HepG2 (cell line): ENCODE results near the gene USF2. TPM values are rescaled to one million over a fixed set of nuclear protein-coding genes. Genes with fewer than 3 reads are reported as not detected.

Experiments used
- ATAC-seq: fragments of 200-7000 bp; cut with Tn5 transposase; 3 replicates; pipeline ENCODE4 v1.9.1; 2020; ENCODE audit warnings: mild to moderate bottlenecking, moderate library complexity
- BruUV-seq: library from RNA; stranded (reverse); fragments of 400-500 nt; replicated peaks from 2 replicates; lab custom pipeline; 2021; lab: Mats Ljungman, UMichigan
- CTCF ChIA-PET: fragments of 300-600 bp; formaldehyde crosslinking; extraction: SDS; loops from one replicate; lab custom pipeline; 2021; ENCODE audit warnings: low total read pairs, inconsistent platforms, low intra/inter-chr PET ratio; lab: Yijun Ruan, JAX
- POLR2A ChIA-PET: fragments of 350-600 bp; sonication (Branson Sonifier 250); formaldehyde crosslinking; loops from one replicate; lab custom pipeline; 2020; ENCODE audit warnings: antibody characterized with exemption, inconsistent platforms; lab: Yijun Ruan, JAX
- DNase-seq: peaks from one replicate; pipeline ENCODE4 v3.0.0-alpha.2; 2015; ENCODE audit warnings: low spot score
- FAIRE-seq: peaks from 3 replicates; lab custom pipeline; 2011; peaks lifted over from hg19 to GRCh38; lab: Jason Lieb, UNC
- H2AFZ ChIP-seq: one replicate; pipeline ENCODE4 v1.6.1; 2011; ENCODE audit warnings: low read length, inconsistent platforms
- H3K27ac ChIP-seq: fragments of 300-600 bp; 3 replicates; pipeline ENCODE4 v1.8.0; 2011; ENCODE audit warnings: mixed run types, mild to moderate bottlenecking, mixed read lengths, low read length, inconsistent platforms; ENCODE audit not compliant: insufficient read depth; ENCODE audit errors: extremely low read length
- H3K27me3 ChIP-seq, 2 experiments: fragments of 200-600 bp in 1 of 2; 2 replicates in 1 of 2; 3 replicates in 1 of 2; pipeline versions ENCODE4 v1.6.0 to v1.8.0; 2011; ENCODE audit warnings: low read length in 2 of 2, mild to moderate bottlenecking in 2 of 2, moderate library complexity in 2 of 2, inconsistent platforms in 1 of 2; ENCODE audit not compliant: insufficient read depth in 2 of 2, control insufficient read depth in 1 of 2
- H3K36me3 ChIP-seq, 2 experiments: fragments of 200-600 bp in 1 of 2; replicated peaks in 1 of 2; 2 replicates in 1 of 2; 3 replicates in 1 of 2; pipeline versions ENCODE4 v1.5.1 to v1.8.0; 2011; ENCODE audit warnings: low read length in 2 of 2, inconsistent platforms in 1 of 2; ENCODE audit not compliant: insufficient read depth in 2 of 2, control insufficient read depth in 1 of 2
- H3K4me1 ChIP-seq: 2 replicates; pipeline ENCODE4 v1.5.1; 2012; ENCODE audit warnings: low read length, inconsistent platforms; ENCODE audit not compliant: insufficient read depth
- H3K4me2 ChIP-seq: 2 replicates; pipeline ENCODE4 v1.6.0; 2011; ENCODE audit warnings: low read depth, low read length, inconsistent platforms
- H3K4me3 ChIP-seq, 3 experiments: fragments of 200-600 bp in 1 of 3; sonication (generic), shearing (Covaris generic) in 1 of 3; replicated peaks in 1 of 3; 2 replicates each; pipeline ENCODE4 v1.5.1; 2011 to 2016; ENCODE audit warnings: low read length in 3 of 3, inconsistent platforms in 2 of 3, low read depth in 2 of 3, mild to moderate bottlenecking in 2 of 3, control low read depth in 1 of 3, mixed read lengths in 1 of 3; ENCODE audit not compliant: insufficient read depth in 1 of 3
- H3K79me2 ChIP-seq: one replicate; pipeline ENCODE4 v1.6.1; 2011; ENCODE audit warnings: low read length, inconsistent platforms; ENCODE audit not compliant: insufficient read depth
- H3K9ac ChIP-seq: 2 replicates; pipeline ENCODE4 v1.6.0; 2011; ENCODE audit warnings: mild to moderate bottlenecking, low read depth, low read length, inconsistent platforms; ENCODE audit not compliant: insufficient read depth
- H3K9me3 ChIP-seq: 2 replicates; pipeline ENCODE4 v1.5.1; 2012; ENCODE audit warnings: mild to moderate bottlenecking, low read length
- H4K20me1 ChIP-seq: 2 replicates; pipeline ENCODE4 v1.6.0; 2011; ENCODE audit warnings: inconsistent platforms, mild to moderate bottlenecking, low read length, moderate library complexity; ENCODE audit not compliant: insufficient read depth
- JARID2 ChIP-seq: sonication (generic); formaldehyde crosslinking; IDR thresholded peaks from 2 replicates; pipeline ENCODE4 v1.8.1; 2023; ENCODE audit warnings: missing genetic modification reagents, inconsistent platforms; ENCODE audit not compliant: insufficient replicate concordance
- MED13 ChIP-seq: sonication (generic); formaldehyde crosslinking; IDR thresholded peaks from 2 replicates; pipeline ENCODE4 v1.5.0; 2020; ENCODE audit warnings: missing genetic modification reagents
- RERE ChIP-seq: IDR thresholded peaks from 2 replicates; pipeline ENCODE4 v1.6.1; 2016; ENCODE audit warnings: low read depth, missing genetic modification reagents, missing compliant biosample characterization
- XBP1 ChIP-seq: sonication (generic); formaldehyde crosslinking; IDR thresholded peaks from 2 replicates; pipeline ENCODE4 v1.5.0; 2020; ENCODE audit warnings: missing genetic modification reagents
- ZBTB25 ChIP-seq: IDR thresholded peaks from 2 replicates; pipeline ENCODE4 v1.6.1; 2018; ENCODE audit warnings: missing genetic modification reagents
- ZC3H13 ChIP-seq: sonication (generic); formaldehyde crosslinking; IDR thresholded peaks from 2 replicates; pipeline ENCODE4 v1.8.1; 2023; ENCODE audit warnings: mild to moderate bottlenecking, missing genetic modification reagents, moderate library complexity
- ZFP91 ChIP-seq: sonication (generic); formaldehyde crosslinking; IDR thresholded peaks from 2 replicates; pipeline ENCODE4 v1.9.0; 2022; ENCODE audit warnings: missing genetic modification reagents, mild to moderate bottlenecking, borderline replicate concordance
- ZHX1 ChIP-seq: sonication (generic); formaldehyde crosslinking; IDR thresholded peaks from 2 replicates; pipeline ENCODE4 v1.8.1; 2022; ENCODE audit warnings: low read depth, mild to moderate bottlenecking, missing genetic modification reagents
- ZNF121 ChIP-seq: sonication (generic); formaldehyde crosslinking; IDR thresholded peaks from 2 replicates; pipeline ENCODE4 v1.5.0; 2020; ENCODE audit warnings: mild to moderate bottlenecking, missing genetic modification reagents
- ZNF362 ChIP-seq: sonication (generic); formaldehyde crosslinking; IDR thresholded peaks from 2 replicates; pipeline ENCODE4 v1.4.0; 2020; ENCODE audit warnings: missing genetic modification reagents, mild to moderate bottlenecking, borderline replicate concordance
- ZSCAN25 ChIP-seq: sonication (generic); formaldehyde crosslinking; IDR thresholded peaks from 2 replicates; pipeline ENCODE4 v1.8.0; 2022; ENCODE audit warnings: mild to moderate bottlenecking, missing genetic modification reagents
- WGBS: methylation state at CpG from one replicate; pipeline ENCODE4 v1.1.6; 2017; ENCODE audit warnings: low lambda C conversion rate; 5-methylcytosine and 5-hydroxymethylcytosine counted together
- in situ Hi-C: cut with HindIII; loops from 2 replicates; pipeline ENCODE4 v1.10.0; 2017; ENCODE audit warnings: low pct_unique_long_range_greater_than_20kb; ENCODE audit not compliant: extremely low pct_ligation_motif_present
- intact Hi-C: fragments of 100-400 bp; cut with micrococcal nuclease; formaldehyde crosslinking; loops from one replicate; pipeline ENCODE4 v1.10.0; 2022; ENCODE audit not compliant: unreplicated experiment
- polyA plus RNA-seq, 8 experiments: library from polyadenylated mRNA; depleted of rRNA in 3 of 8; stranded (reverse) in 7 of 8; unstranded in 1 of 8; fragments of >200 nt; fragmentation: Illumina TruSeq in 4 of 8; extraction: Trizol in 4 of 8; gene quantifications; 2 replicates each; pipeline versions ENCODE4 v1.2.1 to v1.2.3, GENCODE V29; 2011 to 2016; ENCODE audit warnings: low read depth in 4 of 8, missing spikeins in 1 of 8, mixed read lengths in 1 of 8; ENCODE audit not compliant: insufficient read depth in 1 of 8
- total RNA-seq, 5 experiments: library from RNA; depleted of rRNA; stranded (reverse); fragments of >200 nt; fragmentation: Illumina TruSeq; extraction: Trizol; gene quantifications; 2 replicates each; pipeline ENCODE4 v1.2.3, GENCODE V29; 2016; ENCODE audit warnings: low read depth in 1 of 5

USF2 gene
- total and polyA plus RNA-seq, 2 of the 13 experiments (the other 11 are each of a cell fraction or from before 2014, with no cell fraction given): 54.9 to 106 TPM

GRCh38 chr19:35246466-35247092 lies 22.2 kb upstream of the USF2 start:
- ATAC-seq (no peak), FAIRE-seq (no peak), DNase-seq (no peak)
- no peaks in the 10 kb centered on the region; a peak in 1 of 5 replicates for H3K27me3 ChIP-seq
- H3K4me1 ChIP-seq: peaks cover 30% of the 10 kb centered on the region
- H3K9ac ChIP-seq: no peak overlapping the region
- intact Hi-C loops (loop anchor here (10.0 kb wide), 1 partner anchor 248 kb away; the partner anchor contains the start of gene KRTDAP), in situ Hi-C loops (no loop called here)
- H3K27ac ChIP-seq: no peak overlapping the region
- BruUV-seq: no TSS peak
- 48% methylated on average over 4 of the region's 4 CpGs for WGBS
- H4K20me1 ChIP-seq: no peaks in the 10 kb centered on the region; the same call in 1 of the 2 replicates
- H3K4me3 ChIP-seq: no peak overlapping the region
- no peak overlapping the region for H3K4me2 ChIP-seq
- H3K36me3 ChIP-seq: peaks cover 3 to 12% of the 10 kb centered on the region in 2 experiments; a peak in 2 of 5 replicates
- peaks cover 23% of the 10 kb centered on the region for H3K79me2 ChIP-seq
- POLR2A ChIA-PET: no interaction called here
- CTCF ChIA-PET: interaction anchor here (1.4 kb wide), 1 partner anchor 222 kb away, joined by 3 read pairs; no protein-coding TSS in a partner anchor
- no peaks in the 10 kb centered on the region for H3K9me3 ChIP-seq
- no peak overlapping the region for H2AFZ ChIP-seq
- TF ChIP-seq ZFP91 (CRISPR knock-in tag) (no peak), ZNF121 (CRISPR knock-in tag) (no peak), JARID2 (CRISPR knock-in tag) (no peak), ZBTB25 (CRISPR knock-in tag) (no peak), XBP1 (CRISPR knock-in tag) (no peak), ZHX1 (CRISPR knock-in tag) (no peak), ZNF362 (CRISPR knock-in tag) (no peak), ZC3H13 (CRISPR knock-in tag) (no peak), ZSCAN25 (no peak), MED13 (no peak), RERE (CRISPR knock-in tag) (no peak)
